Smooth muscle cell of the umbilical artery (primary cell): Measurements from ENCODE around the gene TPSAB1. TPM values are rescaled to one million over a fixed set of nuclear protein-coding genes. Genes with fewer than 3 reads are reported as not detected.

Experiments
- total RNA-seq: library from RNA; depleted of rRNA; stranded (reverse); fragments of >200 nt; gene quantifications from 2 replicates; pipeline ENCODE4 v1.2.3, GENCODE V29; 2014

TPSAB1 gene
- total RNA-seq = not detected in 2 replicates

GRCh38 chr16:1240436-1240835 is at the start of gene TPSAB1:
TSS of gene TPSAB1 (plus strand) at chr16:1240705. CDS start at chr16:1240939, 234 bp downstream.

DNA sequence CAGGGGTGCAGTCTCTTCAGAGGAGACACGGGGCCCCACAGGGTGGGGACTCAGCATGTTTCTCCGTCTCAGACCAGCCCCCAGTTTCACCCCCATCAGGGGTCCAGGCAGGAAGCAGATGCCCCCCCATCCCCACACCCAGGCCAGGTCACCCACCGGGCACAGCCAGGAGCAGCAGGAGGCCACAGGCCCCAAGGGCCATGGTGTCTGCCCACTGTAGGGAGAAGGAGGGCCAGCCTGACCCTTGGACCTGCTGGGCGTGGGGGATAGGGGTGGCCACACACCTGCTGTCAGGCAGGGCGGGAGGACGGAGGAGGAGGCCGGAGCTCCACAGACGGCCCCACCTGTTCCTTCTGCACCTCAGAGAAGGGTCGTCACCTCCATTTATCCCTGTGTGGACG is 15.5 kb upstream of the TPSAB1 start, which contains the start of gene TPSG1:
TPSG1 (minus strand) TSS at position 218 of the 401 bp plus-strand sequence; CDS start at position 202, 16 bp downstream.

DNA sequence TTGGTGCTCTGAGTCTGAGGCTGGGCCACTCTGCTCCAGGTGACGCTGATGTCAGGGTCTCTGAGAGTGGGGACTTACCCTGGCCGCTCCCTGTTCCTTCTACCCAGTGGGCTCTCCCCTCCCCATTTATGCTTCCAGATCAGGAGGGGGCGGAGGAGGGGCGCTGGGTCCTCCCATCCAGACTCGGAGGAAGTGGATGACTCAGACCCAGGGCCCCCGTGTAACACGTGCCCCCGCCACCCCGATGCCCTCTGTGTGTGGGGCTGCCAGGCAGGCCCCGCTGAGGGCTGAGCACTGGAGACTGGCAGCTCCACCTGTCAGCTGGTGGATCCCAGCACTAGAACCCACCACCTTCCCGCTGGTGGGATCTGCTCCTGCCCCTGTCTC is 10.4 kb upstream of the TPSAB1 start, which contains the start of gene TPSB2:
TPSB2 (minus strand) TSS at position 101 of the 387 bp plus-strand sequence. CDS start 233 bp downstream, outside the sequence.

DNA sequence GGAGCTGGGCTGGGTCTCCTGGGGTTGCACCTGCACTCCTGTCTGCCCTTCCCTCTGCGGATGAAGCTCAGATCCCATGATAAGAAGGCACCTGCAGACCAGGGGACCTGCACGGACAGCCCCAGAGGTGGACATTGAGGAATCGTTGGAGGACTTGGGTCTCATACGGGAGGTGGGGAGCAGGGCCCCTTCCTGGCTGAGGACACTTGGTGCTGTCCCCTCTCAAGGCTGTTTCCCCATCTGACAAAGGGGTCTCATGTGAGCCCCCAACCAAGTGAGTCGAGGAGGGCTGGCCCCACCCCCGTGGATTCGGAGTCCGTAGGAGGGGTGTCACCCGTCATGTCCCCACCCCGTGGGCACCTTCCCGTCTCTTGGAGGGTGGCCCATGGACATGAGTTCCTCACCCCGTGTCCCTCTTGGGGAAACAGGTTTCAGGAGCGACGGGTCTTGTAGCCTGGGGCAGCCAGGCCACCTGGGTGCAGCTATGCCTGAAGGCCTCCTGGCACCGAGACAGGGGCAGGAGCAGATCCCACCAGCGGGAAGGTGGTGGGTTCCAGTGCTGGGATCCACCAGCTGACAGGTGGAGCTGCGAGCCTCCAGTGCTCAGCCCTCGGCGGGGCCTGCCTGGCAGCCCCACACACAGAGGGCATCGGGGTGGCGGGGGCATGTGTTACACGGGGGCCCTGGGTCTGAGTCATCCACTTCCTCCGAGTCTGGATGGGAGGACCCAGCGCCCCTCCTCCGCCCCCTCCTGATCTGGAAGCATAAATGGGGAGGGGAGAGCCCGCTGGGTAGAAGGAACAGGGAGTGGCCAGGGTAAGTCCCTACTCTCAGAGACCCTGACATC is 15.0 kb downstream of the TPSAB1 start, which contains the start of gene TPSD1:
TPSD1 (plus strand) TSS at position 794 of the 847 bp plus-strand sequence. CDS start 212 bp downstream, outside the sequence.

Other genes starting within 250 kb of the TPSAB1 start
- not detected in 2 replicates for gene SSTR5, start 168.0 kb upstream of the TPSAB1 start, total RNA-seq
- not detected in 2 replicates for gene C1QTNF8, start 144.5 kb upstream of the TPSAB1 start, total RNA-seq
- 1.2 and 3.0 TPM in 2 replicates for gene CACNA1H, start 87.6 kb upstream of the TPSAB1 start, total RNA-seq
- gene TPSG1, start 15.4 kb upstream of the TPSAB1 start, total RNA-seq = not detected in 2 replicates
- not detected in 2 replicates for gene TPSB2, start 10.5 kb upstream of the TPSAB1 start, total RNA-seq
- not detected in 2 replicates for gene TPSD1, start 15.4 kb downstream of the TPSAB1 start, total RNA-seq
- gene UBE2I, start 68.9 kb downstream of the TPSAB1 start, total RNA-seq = 50.5 and 64.1 TPM in 2 replicates
- 0.65 and 0.89 TPM in 2 replicates for gene BAIAP3, start 92.9 kb downstream of the TPSAB1 start, total RNA-seq
- gene TSR3, start 111.2 kb downstream of the TPSAB1 start, total RNA-seq = 47.3 and 61.8 TPM in 2 replicates
- 42.8 and 59.7 TPM in 2 replicates for gene GNPTG, start 111.2 kb downstream of the TPSAB1 start, total RNA-seq
- 14.3 and 17.2 TPM in 2 replicates for gene UNKL, start 174.0 kb downstream of the TPSAB1 start, total RNA-seq
- gene UQCC4, start 180.0 kb downstream of the TPSAB1 start, total RNA-seq = 9.0 and 9.8 TPM in 2 replicates
- not detected in 2 replicates for gene PERCC1, start 190.4 kb downstream of the TPSAB1 start, total RNA-seq
- gene CCDC154, start 203.9 kb downstream of the TPSAB1 start, total RNA-seq = 0.30 and 0.32 TPM in 2 replicates
- 73.9 and 75.6 TPM in 2 replicates for gene CLCN7, start 234.3 kb downstream of the TPSAB1 start, total RNA-seq
- gene PTX4, start 248.2 kb downstream of the TPSAB1 start, total RNA-seq = not detected in 2 replicates